ENCODE results near the gene GCGR. TPM values are rescaled to one million over a fixed set of nuclear protein-coding genes. Genes with fewer than 3 reads are reported as not detected.
A peak's percentile ranks its signal among the peaks of the same experiment; 100 is the strongest.

Gene GCGR
- total and polyA plus RNA-seq, 2 of the 13 experiments (the other 11 are each of a cell fraction or from before 2014, with no cell fraction given) = 0.04 to 0.13 TPM

GRCh38 chr17:81837641-81838040 is 33.7 kb downstream of the GCGR start (continued):
- TF ChIP-seq ZNF597 (CRISPR knock-in tag; IDR thresholded peaks at IDR 0.05) = no peak
- no peak for TF ChIP-seq CREBL2 (CRISPR knock-in tag; IDR thresholded peaks at IDR 0.05; ENCODE audit: borderline replicate concordance)
- no peak for TF ChIP-seq ZNF253 (CRISPR knock-in tag; IDR thresholded peaks at IDR 0.05; ENCODE audit: borderline replicate concordance)
- TF ChIP-seq ZNF34 (CRISPR knock-in tag; IDR thresholded peaks at IDR 0.05; ENCODE audit: borderline replicate concordance) = no peak
- no peak for TF ChIP-seq TBP (CRISPR knock-in tag; IDR thresholded peaks at IDR 0.05)
- no peak for TF ChIP-seq NR3C1 (CRISPR knock-in tag; IDR thresholded peaks at IDR 0.05)
- TF ChIP-seq HBP1 (CRISPR knock-in tag; IDR thresholded peaks at IDR 0.05; ENCODE audit: low read depth) = no peak
- no peak for TF ChIP-seq ZNF275 (CRISPR knock-in tag; IDR thresholded peaks at IDR 0.05; ENCODE audit: borderline replicate concordance)
- no peak for TF ChIP-seq ZNF546 (CRISPR knock-in tag; conservative IDR thresholded peaks at IDR 0.05)
- no peak for TF ChIP-seq TCF7L2 (IDR thresholded peaks at IDR 0.05; ENCODE audit: low read depth, low read length)
- no peak for TF ChIP-seq NAIF1 (CRISPR knock-in tag; IDR thresholded peaks at IDR 0.05; ENCODE audit: borderline replicate concordance)
- no peak for TF ChIP-seq ZNF142 (CRISPR knock-in tag; IDR thresholded peaks at IDR 0.05)
- TF ChIP-seq GLMP (CRISPR knock-in tag; IDR thresholded peaks at IDR 0.05; ENCODE audit: borderline replicate concordance) = no peak
- TF ChIP-seq ZNF337 (CRISPR knock-in tag; IDR thresholded peaks at IDR 0.05; ENCODE audit: borderline replicate concordance, low read depth) = no peak
- TF ChIP-seq KLF13 (CRISPR knock-in tag; IDR thresholded peaks at IDR 0.05) = no peak
- no peak for TF ChIP-seq ZNF674 (CRISPR knock-in tag; IDR thresholded peaks at IDR 0.05; ENCODE audit: low read depth)
- TF ChIP-seq CEBPG (CRISPR knock-in tag; IDR thresholded peaks at IDR 0.05) = peak; percentile 82; the same call in 1 of the 2 replicates
- no peak for TF ChIP-seq ZNF383 (CRISPR knock-in tag; IDR thresholded peaks at IDR 0.05; ENCODE audit: borderline replicate concordance)
- no peak for TF ChIP-seq MXD4 (CRISPR knock-in tag; IDR thresholded peaks at IDR 0.05)
- no peak for TF ChIP-seq REPIN1 (CRISPR knock-in tag; IDR thresholded peaks at IDR 0.05; ENCODE audit: borderline replicate concordance, low read depth)

All from HepG2 (cell line).